Caco-2 (cell line): ENCODE results near the gene RACGAP1. TPM values are rescaled to one million over a fixed set of nuclear protein-coding genes. Genes with fewer than 3 reads are reported as not detected.

Experiments used
- BruUV-seq: library from RNA; stranded (reverse); fragments of 400-500 nt; replicated peaks from 2 replicates; lab custom pipeline; 2021; lab: Mats Ljungman, UMichigan
- CTCF ChIA-PET: fragments of 300-600 bp; sonication (Branson Sonifier 250); formaldehyde crosslinking; loops from one replicate; lab custom pipeline; 2022; ENCODE audit warnings: antibody characterized with exemption; lab: Charles Lee
- POLR2A ChIA-PET: fragments of 300-600 bp; sonication (Branson Sonifier 250); formaldehyde crosslinking; loops from one replicate; lab custom pipeline; 2022; ENCODE audit warnings: antibody characterized with exemption; lab: Charles Lee
- DNase-seq, 2 experiments: peaks; one replicate each; pipeline versions ENCODE4 v3.0.0 to v3.0.0-alpha.2; 2020 to 2022
- H3K27me3 ChIP-seq: replicated peaks from 2 replicates; pipeline ENCODE4 v1.6.0; 2011; ENCODE audit warnings: low read length; ENCODE audit not compliant: control insufficient read depth, insufficient read depth
- H3K36me3 ChIP-seq: 2 replicates; pipeline ENCODE4 v1.5.1; 2011; ENCODE audit warnings: low read length; ENCODE audit not compliant: control insufficient read depth, insufficient read depth
- H3K4me1 ChIP-seq: fragments of 250-450 bp; sonication (Bioruptor Pico); 2 replicates; pipeline ENCODE4 v1.5.1; 2020; ENCODE audit warnings: mild to moderate bottlenecking
- H3K4me3 ChIP-seq: 2 replicates; pipeline ENCODE4 v1.5.1; 2011; ENCODE audit warnings: low read depth, mild to moderate bottlenecking, control low read depth, low read length
- H3K9me3 ChIP-seq: fragments of 250-450 bp; sonication (Bioruptor Pico); 2 replicates; pipeline ENCODE4 v1.5.1; 2020; ENCODE audit warnings: mild to moderate bottlenecking, moderate library complexity
- H3K27ac Mint-ChIP-seq: one replicate; pipeline ENCODE4 v1.8.0; 2022; ENCODE audit warnings: mixed read lengths; ENCODE audit not compliant: unreplicated experiment
- H3K27me3 Mint-ChIP-seq: one replicate; pipeline ENCODE4 v1.8.0; 2022; ENCODE audit warnings: mixed read lengths; ENCODE audit not compliant: insufficient read depth, unreplicated experiment
- H3K36me3 Mint-ChIP-seq: one replicate; pipeline ENCODE4 v1.8.0; 2022; ENCODE audit warnings: mild to moderate bottlenecking, mixed read lengths; ENCODE audit not compliant: insufficient read depth, unreplicated experiment
- H3K4me1 Mint-ChIP-seq: one replicate; pipeline ENCODE4 v1.8.0; 2022; ENCODE audit warnings: low read depth, mixed read lengths; ENCODE audit not compliant: unreplicated experiment
- H3K4me3 Mint-ChIP-seq: one replicate; pipeline ENCODE4 v1.8.0; 2022; ENCODE audit warnings: mild to moderate bottlenecking, moderate library complexity, mixed read lengths; ENCODE audit not compliant: unreplicated experiment
- H3K9me3 Mint-ChIP-seq: one replicate; pipeline ENCODE4 v1.8.0; 2022; ENCODE audit warnings: mixed read lengths; ENCODE audit not compliant: unreplicated experiment
- CTCF ChIP-seq, 2 experiments: fragments of 200-600 bp in 1 of 2; IDR thresholded peaks; 1 replicate in 1 of 2; 2 replicates in 1 of 2; pipeline versions ENCODE4 v1.5.1 to v1.8.0; 2011 to 2022; ENCODE audit warnings: antibody characterized with exemption in 1 of 2, control low read depth in 1 of 2, inconsistent platforms in 1 of 2, low read depth in 1 of 2, low read length in 1 of 2, mild to moderate bottlenecking in 1 of 2, moderate library complexity in 1 of 2; ENCODE audit not compliant: insufficient read depth in 1 of 2, severe bottlenecking in 1 of 2, unreplicated experiment in 1 of 2
- intact Hi-C: fragments of 100-400 bp; cut with micrococcal nuclease; formaldehyde crosslinking; loops from one replicate; pipeline ENCODE4 v1.10.0; 2022; ENCODE audit not compliant: unreplicated experiment
- total RNA-seq: library from RNA; stranded (reverse); gene quantifications from 2 replicates; pipeline ENCODE4 v1.2.3, GENCODE V29; 2022

The RACGAP1 gene
- total RNA-seq, 1 experiment from 2014 or later = 131 TPM

GRCh38 chr12:49970658-49971057 is 54.6 kb downstream of the RACGAP1 start:
- Histone ChIP-seq H3K9me3 (no peaks in the 10 kb centered on the region), H3K4me3 (no peak overlapping the region), H3K27me3 (no peaks in the 10 kb centered on the region), H3K4me1 (peaks cover 11% of the 10 kb centered on the region), H3K36me3 (no peaks in the 10 kb centered on the region)
- H3K9me3 Mint-ChIP-seq = no peaks in the 10 kb centered on the region
- H3K4me1 Mint-ChIP-seq = peaks cover 7% of the 10 kb centered on the region
- BruUV-seq = no TSS peak
- no peak overlapping the region for H3K27ac Mint-ChIP-seq
- no peak for DNase-seq
- H3K4me3 Mint-ChIP-seq = no peak overlapping the region
- ChIA-PET CTCF (interaction anchor here (7.9 kb wide), 1 partner anchor 100 kb away, joined by 78 read pairs; no protein-coding TSS in a partner anchor), POLR2A (no interaction called here)
- intact Hi-C loops = no loop called here
- TF ChIP-seq CTCF (IDR thresholded peaks at IDR 0.05; ENCODE audit: insufficient read depth in 1 of 2, low read depth in 1 of 2, low read length in 1 of 2, severe bottlenecking in 1 of 2, unreplicated experiment in 1 of 2) = peak in 1 of 2 experiments; percentile 4
- H3K36me3 Mint-ChIP-seq = no peaks in the 10 kb centered on the region
- no peaks in the 10 kb centered on the region for H3K27me3 Mint-ChIP-seq

GRCh38 chr12:49969651-49970429 is 55.5 kb downstream of the RACGAP1 start:
- POLR2A ChIA-PET = interaction anchor here (0.6 kb wide), 1 partner anchor 838 kb away, joined by 3 read pairs; the partner anchor contains the start of gene TUBA1B
- no peak overlapping the region for H3K27ac Mint-ChIP-seq
- peaks cover 2% of the 10 kb centered on the region for H3K4me1 Mint-ChIP-seq
- H3K27me3 Mint-ChIP-seq = no peaks in the 10 kb centered on the region
- no peaks in the 10 kb centered on the region for H3K27me3 ChIP-seq
- H3K9me3 ChIP-seq = no peaks in the 10 kb centered on the region
- H3K4me3 Mint-ChIP-seq = no peak overlapping the region
- peaks cover 11% of the 10 kb centered on the region for H3K4me1 ChIP-seq
- CTCF ChIA-PET = interaction anchor here (1.0 to 7.9 kb wide), 4 partner anchors 81 to 248 kb away, joined by 3 to 78 read pairs (median 3); no protein-coding TSS in a partner anchor
- no peak for DNase-seq
- H3K36me3 ChIP-seq = no peaks in the 10 kb centered on the region
- intact Hi-C loops = no loop called here
- H3K4me3 ChIP-seq = no peak overlapping the region
- H3K9me3 Mint-ChIP-seq = no peaks in the 10 kb centered on the region
- BruUV-seq = no TSS peak
- no peaks in the 10 kb centered on the region for H3K36me3 Mint-ChIP-seq
- TF ChIP-seq CTCF (IDR thresholded peaks at IDR 0.05; ENCODE audit: insufficient read depth in 1 of 2, low read depth in 1 of 2, low read length in 1 of 2, severe bottlenecking in 1 of 2, unreplicated experiment in 1 of 2) = no peak

- Histone ChIP-seq H3K27me3 (no peaks in the 10 kb centered on the region), H3K4me1 (peaks cover 11% of the 10 kb centered on the region), H3K36me3 (no peaks in the 10 kb centered on the region), H3K9me3 (no peaks in the 10 kb centered on the region), H3K4me3 (no peak overlapping the region)
- no peak overlapping the region for H3K4me3 Mint-ChIP-seq
- intact Hi-C loops = no loop called here
- no peaks in the 10 kb centered on the region for H3K27me3 Mint-ChIP-seq
- H3K4me1 Mint-ChIP-seq = no peaks in the 10 kb centered on the region
- TF ChIP-seq CTCF (IDR thresholded peaks at IDR 0.05; ENCODE audit: insufficient read depth in 1 of 2, low read depth in 1 of 2, low read length in 1 of 2, severe bottlenecking in 1 of 2, unreplicated experiment in 1 of 2) = no peak
- ChIA-PET CTCF (interaction anchor here (0.9 to 7.9 kb wide), 5 partner anchors 10 to 247 kb away, joined by 3 to 78 read pairs (median 3); no protein-coding TSS in a partner anchor), POLR2A (interaction anchor here (0.6 kb wide), 1 partner anchor 838 kb away, joined by 3 read pairs; the partner anchor contains the start of gene TUBA1B)
- H3K36me3 Mint-ChIP-seq = no peaks in the 10 kb centered on the region
- DNase-seq = peak in 1 of 2 experiments; percentile 27
- H3K9me3 Mint-ChIP-seq = no peaks in the 10 kb centered on the region
- no TSS peak for BruUV-seq
- no peak overlapping the region for H3K27ac Mint-ChIP-seq
Observed at GRCh38 chr12:49969027-49969426, 56.3 kb downstream of the RACGAP1 start.
